Thoracic aorta (tissue), 2 donors: Measurements from ENCODE around the gene APP. TPM values are rescaled to one million over a fixed set of nuclear protein-coding genes. Genes with fewer than 3 reads are reported as not detected.

ENCODE experiments used
- ATAC-seq: fragments of 150-250 bp; one replicate; pipeline ENCODE4 v1.8.0; 2017; ENCODE audit warnings: low read depth; ENCODE audit not compliant: insufficient number of reproducible peaks, low FRiP score
- DNase-seq: peaks from one replicate; pipeline ENCODE4 v3.0.0-alpha.2; 2020; ENCODE audit warnings: low spot score
- H3K27ac ChIP-seq, 2 donors: fragments of 200-600 bp; sonication (generic); 1 replicate in 1 of 2; 2 replicates in 1 of 2; pipeline ENCODE4 v1.5.1; 2016; ENCODE audit warnings: mild to moderate bottlenecking in 2 of 2, moderate library complexity in 2 of 2
- H3K27me3 ChIP-seq: fragments of 200-600 bp; sonication (generic); replicated peaks from 2 replicates; pipeline ENCODE4 v1.6.0; 2016; ENCODE audit warnings: mild to moderate bottlenecking; ENCODE audit not compliant: insufficient read depth
- H3K36me3 ChIP-seq: fragments of 200-600 bp; sonication (generic); one replicate; pipeline ENCODE4 v1.5.1; 2016
- H3K4me1 ChIP-seq, 2 donors: fragments of 200-600 bp; sonication (generic); 1 replicate in 1 of 2; 2 replicates in 1 of 2; pipeline versions ENCODE4 v1.5.1 to v1.6.0; 2016; ENCODE audit warnings: low read depth in 2 of 2, mild to moderate bottlenecking in 1 of 2; ENCODE audit not compliant: control insufficient read depth in 1 of 2
- H3K4me3 ChIP-seq: fragments of 200-600 bp; sonication (generic); 2 replicates; pipeline ENCODE4 v1.5.1; 2016; ENCODE audit warnings: mild to moderate bottlenecking
- H3K9me3 ChIP-seq: fragments of 200-600 bp; sonication (generic); 2 replicates; pipeline ENCODE4 v1.5.1; 2016
- CTCF ChIP-seq: fragments of 200-600 bp; sonication (generic); IDR thresholded peaks from one replicate; pipeline ENCODE4 v1.5.1; 2019; ENCODE audit warnings: antibody characterized with exemption
- total RNA-seq, 2 donors: library from RNA; depleted of rRNA; stranded (reverse); fragments of >200 nt; gene quantifications; one replicate each; pipeline versions ENCODE4 v1.1.0 to v1.2.3, GENCODE V29; 2016

Gene APP
- total RNA-seq, 2 donors from 2014 or later, result 342 to 468 TPM

- H3K9me3 ChIP-seq, result no peaks in the 10 kb centered on the region
- no peaks in the 10 kb centered on the region for H3K36me3 ChIP-seq
- H3K4me3 ChIP-seq, result no peak overlapping the region
- H3K4me1 ChIP-seq, result no peaks in the 10 kb centered on the region
- no peak for ATAC-seq
- no peak for TF ChIP-seq CTCF
- H3K27ac ChIP-seq, result no peak overlapping the region
- DNase-seq, result no peak
- H3K27me3 ChIP-seq, result no peaks in the 10 kb centered on the region
These were observed 25.1 kb upstream of the APP start for GRCh38 chr21:26195708-26196107.

- Histone ChIP-seq H3K36me3 (no peaks in the 10 kb centered on the region), H3K4me3 (no peak overlapping the region), H3K27ac (no peak overlapping the region), H3K9me3 (no peaks in the 10 kb centered on the region), H3K4me1 (no peaks in the 10 kb centered on the region), H3K27me3 (no peaks in the 10 kb centered on the region)
- DNase-seq (no peak), ATAC-seq (no peak)
- TF ChIP-seq CTCF, result no peak
These were observed 24.3 kb upstream of the APP start for GRCh38 chr21:26194811-26195251.

GRCh38 chr21:26194326-26194725, 23.8 kb upstream of the APP start:
- Histone ChIP-seq H3K27ac (no peak overlapping the region), H3K4me1 (no peaks in the 10 kb centered on the region), H3K9me3 (no peaks in the 10 kb centered on the region), H3K27me3 (no peaks in the 10 kb centered on the region), H3K36me3 (no peaks in the 10 kb centered on the region), H3K4me3 (no peak overlapping the region)
- TF ChIP-seq CTCF, result no peak
- no peak for DNase-seq
- no peak for ATAC-seq

GRCh38 chr21:26191609-26192008, 21.0 kb upstream of the APP start:
- DNase-seq (no peak), ATAC-seq (no peak)
- TF ChIP-seq CTCF, result no peak
- Histone ChIP-seq H3K36me3 (no peaks in the 10 kb centered on the region), H3K9me3 (no peaks in the 10 kb centered on the region), H3K27me3 (no peaks in the 10 kb centered on the region), H3K27ac (no peak overlapping the region), H3K4me1 (no peaks in the 10 kb centered on the region), H3K4me3 (no peak overlapping the region)

- H3K27ac ChIP-seq, result no peak overlapping the region
- H3K9me3 ChIP-seq, result no peaks in the 10 kb centered on the region
- H3K36me3 ChIP-seq, result no peaks in the 10 kb centered on the region
- DNase-seq (no peak), ATAC-seq (no peak)
- H3K4me1 ChIP-seq, result no peaks in the 10 kb centered on the region
- no peak overlapping the region for H3K4me3 ChIP-seq
- no peaks in the 10 kb centered on the region for H3K27me3 ChIP-seq
- TF ChIP-seq CTCF, result no peak
These were observed 17.9 kb upstream of the APP start for GRCh38 chr21:26188422-26188821.
